ENCODE results near the gene OR5J2. TPM values are rescaled to one million over a fixed set of nuclear protein-coding genes. Genes with fewer than 3 reads are reported as not detected.

Gene OR5J2
- not detected in 2 replicates for total RNA-seq

GRCh38 chr11:56176318-56176717, at the start of gene OR5J2:
OR5J2 (plus strand) TSS chr11:56176618; CDS start chr11:56176618, 0 bp downstream.

GRCh38 chr11:56140151-56140661, 36.2 kb upstream of the OR5J2 start, which contains the start of gene OR8J3:
OR8J3 (minus strand) TSS chr11:56140201; CDS start chr11:56137718, 2,483 bp downstream.

DNA sequence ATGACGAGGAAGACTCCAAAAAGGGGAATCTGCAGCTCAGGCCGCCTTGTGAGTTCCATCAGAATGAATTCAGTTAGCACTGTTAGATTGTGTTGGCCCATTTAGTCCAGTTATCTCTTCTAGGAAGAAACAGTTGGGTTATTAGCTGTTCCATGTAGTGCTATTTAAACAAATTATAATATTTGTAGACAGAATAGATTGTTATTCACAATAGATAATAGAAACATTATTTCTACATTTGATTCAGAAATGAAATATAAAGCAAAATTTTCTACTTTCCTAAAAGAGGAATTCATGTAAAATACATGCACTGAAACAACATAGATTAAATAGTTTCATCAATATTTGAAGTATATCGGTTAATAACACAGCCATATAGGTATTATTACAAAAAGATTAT, 16.2 kb upstream of the OR5J2 start, which contains the start of gene OR8K5:
TSS of gene OR8K5 (minus strand) at position 101 of the 400 bp plus-strand sequence. CDS start at position 101, 0 bp downstream.

Other genes starting within 250 kb of the OR5J2 start
- not detected in 2 replicates for gene OR5I1, start 240.2 kb upstream of the OR5J2 start, total RNA-seq
- gene OR10AG1, start 206.7 kb upstream of the OR5J2 start, total RNA-seq = not detected in 2 replicates
- not detected in 2 replicates for gene OR5F1, start 182.0 kb upstream of the OR5J2 start, total RNA-seq
- gene OR5AS1, start 149.0 kb upstream of the OR5J2 start, total RNA-seq = not detected in 2 replicates
- gene OR8I2, start 83.3 kb upstream of the OR5J2 start, total RNA-seq = not detected in 2 replicates
- gene OR8H2, start 72.9 kb upstream of the OR5J2 start, total RNA-seq = not detected in 2 replicates
- gene OR8H3, start 54.2 kb upstream of the OR5J2 start, total RNA-seq = not detected in 2 replicates
- gene OR8J3, start 36.4 kb upstream of the OR5J2 start, total RNA-seq = not detected in 2 replicates
- not detected in 2 replicates for gene OR8K5, start 16.3 kb upstream of the OR5J2 start, total RNA-seq
- not detected in 2 replicates for gene OR5T2, start 57.6 kb downstream of the OR5J2 start, total RNA-seq
- gene OR5T3, start 75.6 kb downstream of the OR5J2 start, total RNA-seq = not detected in 2 replicates
- not detected in 2 replicates for gene OR5T1, start 97.5 kb downstream of the OR5J2 start, total RNA-seq
- gene OR8H1, start 115.6 kb downstream of the OR5J2 start, total RNA-seq = not detected in 2 replicates
- not detected in 2 replicates for gene OR8K3, start 138.5 kb downstream of the OR5J2 start, total RNA-seq
- gene OR8K1, start 169.4 kb downstream of the OR5J2 start, total RNA-seq = not detected in 2 replicates
- not detected in 2 replicates for gene OR8J1, start 177.7 kb downstream of the OR5J2 start, total RNA-seq
- not detected in 2 replicates for gene OR8U1, start 199.0 kb downstream of the OR5J2 start, total RNA-seq
- not detected in 2 replicates for gene OR5AL1, start 236.1 kb downstream of the OR5J2 start, total RNA-seq

Measured in cardiac ventricle fibroblast (primary cell).